Mesenchymal stem cell (in vitro differentiated cells and primary cell): ENCODE data around the gene GPR50.
A peak's percentile ranks its signal among the peaks of the same experiment; 100 is the strongest.

Experiments
- DNase-seq: peaks from one replicate; pipeline ENCODE4 v3.0.0-alpha.2; 2013
- H2AFZ ChIP-seq: one replicate; pipeline ENCODE4 v1.6.1; 2013; ENCODE audit warnings: low read depth, mild to moderate bottlenecking, control low read depth, inconsistent platforms, low read length, moderate library complexity
- H2AK5ac ChIP-seq: 2 replicates; pipeline ENCODE4 v1.6.1; 2013; ENCODE audit warnings: low read length, moderate library complexity, mild to moderate bottlenecking, inconsistent platforms; ENCODE audit not compliant: severe bottlenecking
- H2BK120ac ChIP-seq: one replicate; pipeline ENCODE4 v1.6.1; 2013; ENCODE audit warnings: low read depth, mild to moderate bottlenecking, inconsistent platforms, low read length, moderate library complexity
- H2BK12ac ChIP-seq, 2 experiments: one replicate each; pipeline ENCODE4 v1.6.1; 2013; ENCODE audit warnings: inconsistent platforms in 2 of 2, low read length in 2 of 2, mild to moderate bottlenecking in 2 of 2, moderate library complexity in 2 of 2, control low read depth in 1 of 2
- H2BK15ac ChIP-seq: one replicate; pipeline ENCODE4 v1.6.1; 2013; ENCODE audit warnings: mild to moderate bottlenecking, low read depth, inconsistent platforms; ENCODE audit not compliant: poor library complexity, severe bottlenecking
- H2BK5ac ChIP-seq: 2 replicates; pipeline ENCODE4 v1.6.1; 2013; ENCODE audit warnings: low read depth, mild to moderate bottlenecking, low read length, control low read depth, inconsistent platforms; ENCODE audit not compliant: poor library complexity, severe bottlenecking
- H3K14ac ChIP-seq, 2 experiments: one replicate each; pipeline ENCODE4 v1.6.1; 2013; ENCODE audit warnings: inconsistent platforms in 2 of 2, low read length in 2 of 2, control low read depth in 1 of 2, mild to moderate bottlenecking in 1 of 2, moderate library complexity in 1 of 2
- H3K18ac ChIP-seq, 2 experiments: one replicate each; pipeline ENCODE4 v1.6.1; 2013; ENCODE audit warnings: inconsistent platforms in 2 of 2, low read length in 2 of 2, control low read depth in 1 of 2, low read depth in 1 of 2, mild to moderate bottlenecking in 1 of 2
- H3K23ac ChIP-seq, 2 experiments: one replicate each; pipeline ENCODE4 v1.6.1; 2013; ENCODE audit warnings: inconsistent platforms in 2 of 2, low read length in 2 of 2, mild to moderate bottlenecking in 2 of 2, moderate library complexity in 2 of 2, control low read depth in 1 of 2
- H3K27ac ChIP-seq: 2 replicates; pipeline ENCODE4 v1.5.1; 2013; ENCODE audit warnings: mild to moderate bottlenecking, moderate library complexity, low read length, control low read depth, inconsistent platforms; ENCODE audit not compliant: poor library complexity, severe bottlenecking
- H3K27me3 ChIP-seq, 2 experiments: 2 replicates each; pipeline versions ENCODE4 v1.6.1 to v1.7.0; 2013; ENCODE audit warnings: low read length in 2 of 2, mild to moderate bottlenecking in 2 of 2, moderate library complexity in 2 of 2, control low read depth in 1 of 2, inconsistent platforms in 1 of 2; ENCODE audit not compliant: control insufficient read depth in 1 of 2, insufficient read depth in 1 of 2
- H3K36me3 ChIP-seq, 2 experiments: 2 replicates each; pipeline versions ENCODE4 v1.6.1 to v1.7.0; 2013; ENCODE audit warnings: low read length in 2 of 2, control low read depth in 1 of 2, inconsistent platforms in 1 of 2, low read depth in 1 of 2, mild to moderate bottlenecking in 1 of 2; ENCODE audit not compliant: insufficient read depth in 2 of 2, control insufficient read depth in 1 of 2
- H3K4ac ChIP-seq, 2 experiments: one replicate each; pipeline ENCODE4 v1.6.1; 2013; ENCODE audit warnings: inconsistent platforms in 2 of 2, low read length in 2 of 2, mild to moderate bottlenecking in 2 of 2, moderate library complexity in 2 of 2, control low read depth in 1 of 2, low read depth in 1 of 2
- H3K4me1 ChIP-seq: 2 replicates; pipeline ENCODE4 v1.6.1; 2013; ENCODE audit warnings: low read depth, low read length, control low read depth; ENCODE audit not compliant: control insufficient read depth, insufficient read depth
- H3K4me2 ChIP-seq: 2 replicates; pipeline ENCODE4 v1.6.1; 2013; ENCODE audit warnings: low read length, mild to moderate bottlenecking, inconsistent platforms; ENCODE audit not compliant: poor library complexity, severe bottlenecking
- H3K4me3 ChIP-seq, 2 experiments: 2 replicates each; pipeline versions ENCODE4 v1.5.1 to v1.7.0; 2013; ENCODE audit warnings: low read length in 2 of 2, mild to moderate bottlenecking in 2 of 2, control low read depth in 1 of 2, low read depth in 1 of 2; ENCODE audit not compliant: insufficient read depth in 1 of 2
- H3K79me1 ChIP-seq: replicated peaks from 2 replicates; pipeline ENCODE4 v1.6.1; 2013; ENCODE audit warnings: mild to moderate bottlenecking, control low read depth, low read length, inconsistent platforms; ENCODE audit not compliant: poor library complexity, severe bottlenecking
- H3K9ac ChIP-seq: 2 replicates; pipeline ENCODE4 v1.7.0; 2013; ENCODE audit warnings: mild to moderate bottlenecking, low read length, moderate library complexity
- H3K9me3 ChIP-seq: 2 replicates; pipeline ENCODE4 v1.7.0; 2013; ENCODE audit warnings: mild to moderate bottlenecking, low read length; ENCODE audit not compliant: control insufficient read depth
- H4K8ac ChIP-seq: one replicate; pipeline ENCODE4 v1.6.1; 2013; ENCODE audit warnings: inconsistent platforms, mild to moderate bottlenecking, low read length, moderate library complexity
- H4K91ac ChIP-seq: one replicate; pipeline ENCODE4 v1.6.1; 2013; ENCODE audit warnings: mild to moderate bottlenecking, low read length, inconsistent platforms
- WGBS: methylation state at CpG from one replicate; pipeline ENCODE4 v1.1.7; 2013; ENCODE audit warnings: mixed read lengths; 5-methylcytosine and 5-hydroxymethylcytosine counted together

The GPR50 gene

GRCh38 chrX:151177141-151178027 is 1.0 kb downstream of the GPR50 start:
- no peak overlapping the region for H3K23ac ChIP-seq
- WGBS = 2% methylated on average over 55 of the region's 96 CpGs
- H3K27ac ChIP-seq = no peak overlapping the region
- H3K18ac ChIP-seq = no peak overlapping the region
- no peak overlapping the region for H2AFZ ChIP-seq
- H3K4me2 ChIP-seq = peak overlapping the region; percentile 6
- no peak overlapping the region for H2BK120ac ChIP-seq
- H2BK5ac ChIP-seq = no peak overlapping the region
- no peak overlapping the region for H4K91ac ChIP-seq
- no peak overlapping the region for H3K4me3 ChIP-seq
- no peak overlapping the region for H3K14ac ChIP-seq
- H4K8ac ChIP-seq = no peak overlapping the region
- peaks cover 29 to 41% of the 10 kb centered on the region in 2 experiments for H3K27me3 ChIP-seq
- no peak for DNase-seq
- no peak overlapping the region for H2BK12ac ChIP-seq
- no peaks in the 10 kb centered on the region for H3K36me3 ChIP-seq
- no peaks in the 10 kb centered on the region for H3K79me1 ChIP-seq
- no peak overlapping the region for H3K4ac ChIP-seq
- H2BK15ac ChIP-seq = no peak overlapping the region
- peaks cover 5% of the 10 kb centered on the region for H3K9me3 ChIP-seq
- H3K9ac ChIP-seq = no peak overlapping the region
- peaks cover 4% of the 10 kb centered on the region for H3K4me1 ChIP-seq
- no peak overlapping the region for H2AK5ac ChIP-seq

GRCh38 chrX:151178746-151179145 is 2.4 kb downstream of the GPR50 start:
- peaks cover 2% of the 10 kb centered on the region for H3K9me3 ChIP-seq
- no peak overlapping the region for H2AK5ac ChIP-seq
- H3K4me2 ChIP-seq = no peak overlapping the region
- H2BK15ac ChIP-seq = no peak overlapping the region
- H3K18ac ChIP-seq = no peak overlapping the region
- H3K4me3 ChIP-seq = no peak overlapping the region
- no peak overlapping the region for H4K91ac ChIP-seq
- H3K4me1 ChIP-seq = peaks cover 4% of the 10 kb centered on the region
- H3K4ac ChIP-seq = no peak overlapping the region
- H2AFZ ChIP-seq = no peak overlapping the region
- H3K27ac ChIP-seq = no peak overlapping the region
- H3K27me3 ChIP-seq = peaks cover 36 to 48% of the 10 kb centered on the region in 2 experiments
- no peak overlapping the region for H3K23ac ChIP-seq
- no peak overlapping the region for H2BK120ac ChIP-seq
- WGBS = 4% methylated on average over 8 of the region's 18 CpGs
- H2BK12ac ChIP-seq = no peak overlapping the region
- H3K14ac ChIP-seq = no peak overlapping the region
- no peak for DNase-seq
- H3K79me1 ChIP-seq = no peaks in the 10 kb centered on the region
- H3K36me3 ChIP-seq = no peaks in the 10 kb centered on the region
- no peak overlapping the region for H3K9ac ChIP-seq
- H2BK5ac ChIP-seq = no peak overlapping the region
- no peak overlapping the region for H4K8ac ChIP-seq

GRCh38 chrX:151180400-151180799 is 4.0 kb downstream of the GPR50 start:
- Histone ChIP-seq H3K23ac (no peak overlapping the region), H3K4me2 (no peak overlapping the region), H3K27me3 (peaks cover 39 to 43% of the 10 kb centered on the region in 2 experiments), H3K9me3 (peaks cover 2% of the 10 kb centered on the region), H3K27ac (no peak overlapping the region), H3K14ac (no peak overlapping the region), H3K79me1 (no peaks in the 10 kb centered on the region), H2BK5ac (no peak overlapping the region), H3K18ac (no peak overlapping the region), H3K4ac (no peak overlapping the region), H2BK120ac (no peak overlapping the region), H3K4me3 (no peak overlapping the region), H3K9ac (no peak overlapping the region), H4K91ac (no peak overlapping the region), H2BK12ac (no peak overlapping the region), H2AFZ (no peak overlapping the region), H2BK15ac (no peak overlapping the region), H3K36me3 (no peaks in the 10 kb centered on the region), H4K8ac (no peak overlapping the region), H3K4me1 (peaks cover 4% of the 10 kb centered on the region), H2AK5ac (no peak overlapping the region)
- no peak for DNase-seq
- 93% methylated on average over 18 of the region's 18 CpGs for WGBS

- Histone ChIP-seq H3K9ac (no peak overlapping the region), H3K27me3 (peaks cover 35 to 39% of the 10 kb centered on the region in 2 experiments), H3K4ac (no peak overlapping the region), H3K18ac (no peak overlapping the region), H3K79me1 (no peaks in the 10 kb centered on the region), H3K14ac (no peak overlapping the region), H2AFZ (no peak overlapping the region), H2BK15ac (no peak overlapping the region), H2BK120ac (no peak overlapping the region), H3K27ac (no peak overlapping the region), H3K4me2 (no peak overlapping the region), H3K4me3 (no peak overlapping the region), H3K36me3 (no peaks in the 10 kb centered on the region), H2AK5ac (no peak overlapping the region), H4K91ac (no peak overlapping the region), H2BK12ac (no peak overlapping the region), H4K8ac (no peak overlapping the region), H2BK5ac (no peak overlapping the region), H3K23ac (no peak overlapping the region), H3K4me1 (peaks cover 4% of the 10 kb centered on the region), H3K9me3 (peaks cover 2% of the 10 kb centered on the region)
- no peak for DNase-seq
- WGBS = 92% methylated on average over 4 of the region's 7 CpGs
These were observed 4.7 kb downstream of the GPR50 start for GRCh38 chrX:151181088-151181487.
